HL-60 (cell line): ENCODE results near the gene NRIP1.

Source experiments
- DNase-seq, 2 experiments: peaks; one replicate each; pipeline ENCODE4 v3.0.0-alpha.2; 2010 to 2020; ENCODE audit warnings: low read depth in 1 of 2, low spot score in 1 of 2
- H3K27ac ChIP-seq: fragments of 250-450 bp; sonication (Bioruptor Pico); replicated peaks from 2 replicates; pipeline ENCODE4 v1.5.1; 2020; ENCODE audit warnings: mild to moderate bottlenecking, moderate library complexity
- H3K27me3 ChIP-seq: fragments of 250-450 bp; sonication (Bioruptor Pico); 2 replicates; pipeline ENCODE4 v1.5.1; 2021; ENCODE audit warnings: mild to moderate bottlenecking, moderate library complexity; ENCODE audit not compliant: insufficient read depth, poor library complexity, severe bottlenecking
- H3K4me3 ChIP-seq: replicated peaks from 2 replicates; pipeline ENCODE4 v1.5.1; 2011; ENCODE audit warnings: mild to moderate bottlenecking, control low read depth, low read length; ENCODE audit not compliant: insufficient read depth
- CTCF ChIP-seq: IDR thresholded peaks from one replicate; pipeline ENCODE4 v1.5.1; 2011; ENCODE audit warnings: low read length, control low read depth, inconsistent platforms; ENCODE audit not compliant: insufficient read depth
- GABPA ChIP-seq: IDR thresholded peaks from 2 replicates; pipeline ENCODE4 v1.6.1; 2012; ENCODE audit warnings: low read depth
- POLR2AphosphoS5 ChIP-seq: IDR thresholded peaks from 2 replicates; pipeline ENCODE4 v1.6.1; 2012; ENCODE audit warnings: low read depth
- SPI1 ChIP-seq: IDR thresholded peaks from 2 replicates; pipeline ENCODE4 v1.6.1; 2012; ENCODE audit warnings: low read depth, mild to moderate bottlenecking, borderline replicate concordance
- TF ChIP-seq, protein P1 (sequence below): IDR thresholded peaks from 2 replicates; pipeline ENCODE4 v1.6.1; 2012; ENCODE audit warnings: low read depth; ENCODE audit not compliant: insufficient replicate concordance

Gene NRIP1

DNA sequence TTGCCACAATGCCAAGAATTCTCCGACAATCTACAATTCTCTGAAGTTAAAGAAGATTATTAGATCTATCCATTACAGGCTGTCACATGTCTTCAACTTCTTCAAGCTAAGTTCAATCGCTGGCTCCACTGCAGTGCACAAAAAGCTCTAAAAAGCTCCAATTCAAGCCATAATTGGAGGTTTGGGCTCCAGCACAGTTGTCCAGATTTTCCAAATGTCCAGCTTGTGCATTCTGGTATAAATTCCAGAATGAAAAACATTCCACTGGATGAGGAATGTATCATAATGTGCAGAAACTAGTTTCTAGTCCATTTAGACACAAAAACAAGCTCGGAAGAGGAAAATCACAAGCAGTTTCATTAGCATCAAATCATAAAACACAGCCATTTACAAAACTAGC, 138.6 kb downstream of the NRIP1 start:
- no peak overlapping the region for H3K27ac ChIP-seq
- no peak for TF ChIP-seq GABPA
- TF ChIP-seq, protein P1, sequence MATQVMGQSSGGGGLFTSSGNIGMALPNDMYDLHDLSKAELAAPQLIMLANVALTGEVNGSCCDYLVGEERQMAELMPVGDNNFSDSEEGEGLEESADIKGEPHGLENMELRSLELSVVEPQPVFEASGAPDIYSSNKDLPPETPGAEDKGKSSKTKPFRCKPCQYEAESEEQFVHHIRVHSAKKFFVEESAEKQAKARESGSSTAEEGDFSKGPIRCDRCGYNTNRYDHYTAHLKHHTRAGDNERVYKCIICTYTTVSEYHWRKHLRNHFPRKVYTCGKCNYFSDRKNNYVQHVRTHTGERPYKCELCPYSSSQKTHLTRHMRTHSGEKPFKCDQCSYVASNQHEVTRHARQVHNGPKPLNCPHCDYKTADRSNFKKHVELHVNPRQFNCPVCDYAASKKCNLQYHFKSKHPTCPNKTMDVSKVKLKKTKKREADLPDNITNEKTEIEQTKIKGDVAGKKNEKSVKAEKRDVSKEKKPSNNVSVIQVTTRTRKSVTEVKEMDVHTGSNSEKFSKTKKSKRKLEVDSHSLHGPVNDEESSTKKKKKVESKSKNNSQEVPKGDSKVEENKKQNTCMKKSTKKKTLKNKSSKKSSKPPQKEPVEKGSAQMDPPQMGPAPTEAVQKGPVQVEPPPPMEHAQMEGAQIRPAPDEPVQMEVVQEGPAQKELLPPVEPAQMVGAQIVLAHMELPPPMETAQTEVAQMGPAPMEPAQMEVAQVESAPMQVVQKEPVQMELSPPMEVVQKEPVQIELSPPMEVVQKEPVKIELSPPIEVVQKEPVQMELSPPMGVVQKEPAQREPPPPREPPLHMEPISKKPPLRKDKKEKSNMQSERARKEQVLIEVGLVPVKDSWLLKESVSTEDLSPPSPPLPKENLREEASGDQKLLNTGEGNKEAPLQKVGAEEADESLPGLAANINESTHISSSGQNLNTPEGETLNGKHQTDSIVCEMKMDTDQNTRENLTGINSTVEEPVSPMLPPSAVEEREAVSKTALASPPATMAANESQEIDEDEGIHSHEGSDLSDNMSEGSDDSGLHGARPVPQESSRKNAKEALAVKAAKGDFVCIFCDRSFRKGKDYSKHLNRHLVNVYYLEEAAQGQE = no peak
- no peak for TF ChIP-seq SPI1
- TF ChIP-seq POLR2AphosphoS5 = no peak
- no peak for TF ChIP-seq CTCF
- H3K4me3 ChIP-seq = no peak overlapping the region
- no peaks in the 10 kb centered on the region for H3K27me3 ChIP-seq
- no peak for DNase-seq

- Histone ChIP-seq H3K4me3 (no peak overlapping the region), H3K27ac (no peak overlapping the region), H3K27me3 (no peaks in the 10 kb centered on the region)
- TF ChIP-seq GABPA (no peak), CTCF (no peak), SPI1 (no peak), POLR2AphosphoS5 (no peak)
- TF ChIP-seq, protein P1 = no peak
- no peak for DNase-seq
These were observed 141.3 kb downstream of the NRIP1 start for GRCh38 chr21:14923468-14923867.

DNA sequence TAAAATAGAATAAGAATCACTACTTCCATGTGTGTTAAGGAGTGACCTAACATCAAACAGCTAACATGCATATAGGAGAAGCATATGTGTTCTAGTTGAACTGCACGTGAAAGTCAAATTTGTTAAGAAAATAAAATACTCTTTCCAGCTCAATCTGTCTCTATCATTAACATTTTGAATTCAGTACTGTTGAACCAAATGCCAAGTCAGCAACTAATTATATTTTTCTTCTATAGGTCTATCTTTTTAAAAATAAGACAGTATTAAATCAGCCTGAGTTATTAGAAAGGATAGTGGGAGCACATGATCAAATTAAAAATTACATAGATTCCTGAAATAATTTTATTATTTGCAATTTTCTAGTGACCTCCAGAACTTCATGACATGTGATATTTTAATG, 141.8 kb downstream of the NRIP1 start:
- Histone ChIP-seq H3K27me3 (no peaks in the 10 kb centered on the region), H3K27ac (no peak overlapping the region), H3K4me3 (no peak overlapping the region)
- DNase-seq = no peak
- TF ChIP-seq SPI1 (no peak), CTCF (no peak), POLR2AphosphoS5 (no peak), GABPA (no peak)
- TF ChIP-seq, protein P1 = no peak
